GM21526 (cell line): ENCODE data around the gene GTSE1.
"Not testable (repeated sequence)": the region's sequence is repeated elsewhere in the genome, so short reads cannot be mapped to it uniquely, and the experiment has no call there.

Source experiments
- ATAC-seq: cut with Tn5 transposase; IDR thresholded peaks from one replicate; pipeline ENCODE4 v1.9.1; 2021; ENCODE audit warnings: moderate library complexity; ENCODE audit not compliant: unreplicated experiment, low FRiP score

The GTSE1 gene

DNA sequence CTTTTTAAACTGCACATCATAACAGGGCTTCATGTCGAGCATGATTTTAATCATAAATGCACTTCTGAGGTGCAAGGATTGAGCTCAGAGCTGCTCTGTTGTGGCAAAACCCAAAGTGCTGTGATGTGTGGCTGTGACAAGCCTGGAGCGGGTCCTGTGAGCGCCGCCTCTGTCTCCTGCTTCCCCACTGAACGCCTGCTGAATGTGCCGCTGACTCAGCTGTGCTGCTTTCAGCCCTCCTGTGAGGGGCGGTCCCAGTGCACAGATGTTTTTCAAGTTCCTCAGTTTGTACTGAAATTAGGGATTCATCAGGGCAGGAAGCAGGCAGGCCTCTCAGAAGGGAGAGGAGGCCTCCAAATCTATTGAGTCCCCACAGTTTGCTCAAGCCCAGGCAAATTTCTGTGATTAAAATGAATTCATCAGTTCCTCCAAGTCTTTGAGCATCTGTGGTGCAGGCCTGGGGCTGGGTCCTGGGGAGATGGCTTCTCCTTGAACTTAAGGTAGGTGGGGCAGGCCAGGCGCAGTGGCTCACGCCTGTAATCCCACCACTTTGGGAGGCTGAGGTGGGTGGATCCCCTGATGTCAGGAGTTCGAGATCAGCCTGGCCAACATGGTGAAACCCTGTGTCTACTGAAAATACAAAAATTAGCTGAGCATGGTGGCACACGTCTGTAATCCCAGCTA lies 3.0 kb upstream of the GTSE1 start:
- no peak for ATAC-seq

DNA sequence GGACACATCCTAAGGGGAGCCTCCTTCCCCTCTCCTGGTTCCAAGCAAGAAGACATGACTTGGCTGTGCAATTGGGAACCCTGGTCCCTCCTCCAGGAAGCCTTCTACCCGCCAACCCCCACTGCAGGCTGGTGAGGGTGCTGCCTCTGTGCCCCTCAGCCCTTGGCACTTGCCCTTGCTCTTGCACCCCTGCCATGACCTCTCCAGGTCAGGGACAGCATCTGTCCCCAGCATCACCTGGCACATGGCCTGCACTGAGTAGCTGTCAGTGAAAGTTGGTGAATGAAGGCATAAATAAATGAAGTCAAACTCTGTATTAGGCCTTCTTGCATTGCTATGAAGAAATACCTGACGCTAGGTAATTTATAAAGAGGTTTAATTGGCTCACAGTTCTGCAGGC lies 1.9 kb upstream of the GTSE1 start:
- no peak for ATAC-seq

DNA sequence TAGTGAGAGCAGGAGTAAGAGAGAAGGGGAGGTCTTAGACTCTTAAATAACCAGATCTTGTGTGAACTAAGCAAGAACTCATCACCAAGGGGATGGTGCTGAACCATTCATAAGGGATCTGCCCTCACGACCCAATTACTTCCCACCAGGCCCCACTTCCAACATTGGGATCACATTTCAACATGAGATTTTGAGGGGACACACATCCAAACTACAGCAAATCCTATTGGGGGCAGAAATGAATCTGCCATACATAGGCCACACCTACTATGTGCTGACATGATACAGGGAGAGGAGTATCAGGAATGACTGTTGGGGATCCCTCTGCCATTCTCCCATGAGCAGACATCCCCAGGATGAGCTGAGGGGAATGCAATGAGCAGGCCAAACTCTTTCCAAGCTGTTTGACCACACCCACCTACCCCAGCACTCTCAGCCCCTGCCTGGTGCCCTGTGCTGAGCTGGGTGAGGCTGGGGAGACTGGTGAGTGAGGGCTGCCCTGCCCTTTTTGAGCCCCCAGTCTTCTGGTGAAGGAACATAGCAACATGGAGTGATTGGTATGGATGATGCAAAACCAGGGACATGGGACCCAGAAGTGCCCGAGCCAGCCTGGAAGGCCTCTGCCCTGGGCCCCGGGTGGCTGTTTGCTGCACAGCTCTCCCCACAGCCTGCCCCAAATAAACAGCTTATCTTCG lies 1.2 kb upstream of the GTSE1 start:
- ATAC-seq, result no peak

DNA sequence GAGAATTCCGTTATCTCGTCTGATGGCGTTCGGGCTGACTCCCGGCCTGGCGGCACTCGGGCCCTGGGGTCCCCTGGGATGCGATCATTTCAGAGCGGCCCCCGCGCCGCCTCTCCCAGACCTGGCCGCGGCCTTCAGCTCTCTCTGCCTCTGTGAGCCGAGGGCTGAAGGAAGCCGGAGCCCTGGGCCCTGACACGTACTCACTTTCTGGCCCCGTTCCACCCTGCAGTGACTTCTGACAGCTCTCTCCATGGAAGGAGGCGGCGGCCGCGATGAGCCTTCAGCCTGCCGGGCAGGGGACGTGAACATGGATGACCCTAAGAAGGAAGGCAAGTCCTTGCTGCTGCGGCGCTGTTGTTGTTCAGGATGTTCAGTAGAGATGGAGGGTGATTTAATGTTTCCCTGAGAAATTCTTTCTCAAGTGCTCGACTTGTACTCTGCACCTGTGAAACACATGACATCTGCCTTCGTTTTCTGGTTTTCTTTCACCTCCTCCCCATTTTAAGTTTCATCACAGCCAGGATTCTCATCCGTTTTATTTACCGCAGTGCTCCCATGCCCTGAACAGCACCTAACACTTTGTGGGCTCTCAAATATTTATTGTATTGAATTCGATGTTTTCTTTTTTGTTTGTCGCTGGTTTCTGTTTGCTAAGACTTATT lies 612 bp downstream of the GTSE1 start:
- peak; percentile 10 for ATAC-seq

DNA sequence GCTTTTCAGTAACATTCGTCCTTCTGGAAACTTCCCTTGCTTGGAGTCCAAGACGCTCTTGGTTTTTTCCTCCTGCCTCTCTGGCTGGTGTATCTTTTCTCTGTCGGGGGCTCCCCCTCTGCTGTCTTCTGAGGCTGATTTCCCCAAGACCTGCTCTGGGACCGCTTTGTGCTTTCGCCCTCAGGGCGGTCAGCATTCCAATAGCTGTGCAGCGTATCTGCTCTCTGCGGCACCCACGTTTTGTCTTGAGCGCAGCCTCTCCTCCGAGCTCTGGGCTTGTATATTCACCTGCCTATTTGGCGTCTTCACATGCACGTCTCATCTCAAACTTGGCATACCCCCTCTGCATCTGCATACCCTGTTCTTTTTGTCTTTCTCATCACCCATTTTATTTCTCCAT lies 2.4 kb downstream of the GTSE1 start:
- no peak for ATAC-seq

DNA sequence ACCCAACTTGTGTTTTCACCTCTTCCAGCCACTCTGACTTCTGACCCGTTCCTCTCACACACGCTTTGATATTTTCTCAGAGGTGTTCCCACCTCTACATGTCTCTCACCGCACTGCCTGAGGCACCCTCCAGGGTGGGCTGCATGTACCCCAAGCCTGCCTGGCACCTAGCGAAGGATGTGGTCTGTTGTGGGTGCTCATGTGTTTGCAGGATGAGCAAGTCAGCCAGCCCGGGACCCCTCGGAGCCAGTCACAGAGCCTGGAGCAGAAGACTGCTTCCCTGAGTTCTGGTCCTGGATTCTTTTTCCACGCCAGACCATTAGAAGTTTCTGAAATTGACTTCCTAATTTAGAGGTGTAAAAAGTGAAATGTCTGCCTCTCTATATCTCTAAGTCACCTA lies 3.8 kb downstream of the GTSE1 start:
- ATAC-seq, result no peak

DNA sequence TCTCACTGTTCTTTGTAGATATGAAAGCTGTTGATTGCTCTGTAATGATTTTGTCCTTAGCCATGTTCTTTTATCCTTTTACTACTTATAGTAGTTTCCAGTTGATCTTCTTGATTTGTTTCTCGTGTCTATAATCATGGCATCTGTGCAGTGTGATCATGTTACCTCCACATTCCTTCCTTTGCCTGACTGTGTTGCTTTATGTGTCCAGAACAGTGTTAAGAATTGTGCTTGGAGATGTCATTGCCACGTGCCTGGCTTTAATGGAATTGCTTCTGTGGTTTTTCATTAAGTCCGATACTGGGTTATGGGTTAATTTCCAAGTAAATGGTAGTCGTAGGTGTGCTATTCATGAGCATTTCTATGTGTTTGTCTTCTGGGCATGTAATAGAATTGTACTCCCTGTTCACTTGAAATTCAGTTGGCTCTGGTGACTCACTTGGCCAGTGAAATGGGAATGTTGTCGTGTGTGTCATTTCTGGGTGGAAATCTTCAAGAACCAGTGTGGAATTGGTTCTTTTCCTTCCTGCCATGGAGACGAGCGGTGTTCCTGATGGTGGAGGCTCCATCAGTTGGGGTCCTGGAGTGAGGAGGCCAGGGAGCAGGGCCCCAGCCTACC lies 6.8 kb downstream of the GTSE1 start:
- no peak for ATAC-seq

DNA sequence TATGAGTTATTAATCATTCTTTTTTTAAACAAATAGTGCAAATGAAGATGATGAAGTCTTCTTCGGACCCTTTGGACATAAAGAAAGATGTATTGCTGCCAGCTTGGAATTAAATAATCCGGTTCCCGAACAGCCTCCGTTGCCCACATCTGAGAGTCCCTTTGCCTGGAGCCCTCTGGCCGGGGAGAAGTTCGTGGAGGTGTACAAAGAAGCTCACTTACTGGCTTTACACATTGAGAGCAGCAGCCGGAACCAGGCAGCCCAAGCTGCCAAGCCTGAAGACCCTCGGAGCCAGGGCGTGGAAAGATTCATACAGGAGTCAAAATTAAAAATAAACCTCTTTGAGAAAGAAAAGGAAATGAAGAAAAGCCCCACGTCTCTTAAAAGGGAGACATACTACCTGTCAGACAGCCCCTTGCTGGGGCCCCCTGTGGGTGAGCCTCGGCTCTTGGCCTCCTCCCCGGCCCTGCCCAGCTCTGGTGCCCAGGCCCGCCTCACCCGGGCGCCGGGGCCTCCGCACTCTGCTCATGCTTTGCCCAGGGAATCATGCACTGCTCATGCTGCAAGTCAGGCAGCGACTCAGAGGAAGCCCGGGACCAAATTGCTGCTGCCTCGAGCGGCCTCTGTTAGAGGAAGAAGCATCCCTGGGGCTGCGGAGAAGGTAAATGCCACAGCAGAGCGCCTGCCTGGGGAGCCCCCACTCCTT lies 11.8 kb downstream of the GTSE1 start:
- no peak for ATAC-seq

DNA sequence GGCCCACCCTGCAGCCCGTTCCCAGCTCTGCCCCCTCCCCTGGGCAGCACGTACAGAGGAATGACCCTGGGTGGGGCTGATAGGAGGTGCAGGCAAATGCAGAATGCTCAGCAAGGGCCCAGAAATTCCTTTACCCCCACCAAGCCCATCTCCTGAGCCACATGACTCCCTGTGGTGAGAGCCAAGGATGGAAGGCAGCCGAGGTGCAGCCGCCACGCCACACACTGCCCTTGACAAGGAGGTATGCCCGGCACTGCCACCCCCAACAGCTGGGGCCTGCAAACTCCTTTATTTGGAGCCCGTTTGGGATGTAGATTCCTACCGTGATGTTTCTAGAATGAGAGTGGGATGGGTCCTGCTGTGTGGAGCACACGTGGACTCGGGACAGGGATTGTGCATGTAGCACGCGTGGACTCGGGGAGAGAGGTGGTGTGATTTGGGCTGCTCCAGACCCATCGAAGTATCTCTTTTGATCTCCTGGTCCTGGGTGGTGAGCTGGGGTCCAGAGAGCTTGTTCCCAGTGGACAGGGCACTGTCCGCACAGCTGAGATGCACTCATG lies 12.9 kb downstream of the GTSE1 start:
- ATAC-seq, result no peak

DNA sequence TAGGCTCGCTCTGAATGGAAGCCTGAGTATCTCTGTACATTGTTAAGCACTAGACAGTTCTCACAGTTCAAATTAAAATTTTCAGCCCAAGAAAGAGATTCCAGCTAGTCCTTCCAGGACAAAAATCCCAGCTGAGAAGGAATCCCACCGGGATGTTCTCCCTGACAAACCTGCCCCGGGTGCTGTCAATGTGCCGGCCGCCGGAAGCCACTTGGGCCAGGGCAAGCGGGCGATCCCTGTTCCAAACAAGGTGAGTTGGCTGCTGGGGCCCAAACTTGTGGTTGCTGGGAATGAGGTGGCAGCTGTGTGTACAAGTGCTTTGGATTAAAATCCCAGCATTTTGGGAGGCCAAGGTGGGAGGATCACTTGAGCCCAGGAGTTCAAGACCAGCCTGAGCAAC lies 15.4 kb downstream of the GTSE1 start:
- ATAC-seq, result no peak

DNA sequence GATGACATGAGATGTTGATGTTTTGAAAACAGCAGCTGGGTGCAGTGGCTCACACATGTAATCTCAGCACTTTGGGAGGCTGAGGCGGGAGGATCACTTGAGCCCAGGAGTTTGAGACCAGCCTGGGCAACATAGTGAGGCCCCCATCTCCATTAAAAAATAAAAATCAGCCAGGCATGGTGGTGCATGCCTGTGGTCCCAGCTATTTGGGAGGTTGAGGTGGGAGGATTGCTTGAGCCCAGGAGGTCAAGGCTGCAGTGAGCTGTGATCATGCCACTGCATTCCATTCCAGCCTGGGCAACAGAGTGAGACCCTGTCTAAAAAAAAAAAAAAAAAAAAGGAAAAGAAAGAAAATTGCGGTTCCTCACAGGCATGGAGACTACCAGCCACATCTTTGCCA lies 16.2 kb downstream of the GTSE1 start:
- not testable (repeated sequence) for ATAC-seq

DNA sequence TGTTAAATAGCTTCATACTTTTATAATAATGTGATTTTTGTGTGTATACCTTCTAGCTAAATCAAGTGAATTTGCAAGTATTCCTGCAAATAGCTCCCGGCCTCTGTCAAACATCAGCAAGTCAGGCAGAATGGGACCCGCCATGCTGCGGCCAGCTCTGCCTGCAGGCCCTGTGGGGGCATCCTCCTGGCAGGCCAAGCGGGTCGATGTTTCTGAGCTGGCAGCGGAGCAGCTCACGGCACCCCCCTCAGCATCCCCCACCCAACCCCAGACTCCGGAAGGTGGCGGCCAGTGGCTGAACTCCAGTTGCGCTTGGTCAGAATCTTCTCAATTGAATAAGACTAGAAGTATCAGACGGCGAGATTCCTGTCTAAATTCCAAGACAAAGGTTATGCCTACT lies 19.3 kb downstream of the GTSE1 start:
- no peak for ATAC-seq

DNA sequence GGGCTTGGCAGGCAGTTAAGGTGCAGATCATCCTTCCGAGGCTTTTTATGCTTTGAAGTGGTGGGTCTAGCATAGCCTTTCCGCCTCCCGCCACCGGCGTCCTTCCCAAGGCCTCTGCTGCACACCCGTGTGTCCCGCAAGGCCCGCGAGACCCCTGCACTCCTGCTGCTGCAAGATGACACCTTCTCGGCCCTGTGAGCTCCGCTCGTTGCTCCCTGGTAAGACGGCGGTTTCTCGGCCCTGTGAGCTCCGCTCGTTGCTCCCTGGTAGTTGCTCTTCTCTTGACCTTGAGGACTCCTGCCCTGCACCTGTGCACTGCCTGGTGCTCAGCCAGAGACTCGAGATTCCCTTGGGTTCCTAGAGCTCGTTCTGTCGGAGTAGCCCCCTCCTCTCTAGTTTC lies 21.0 kb downstream of the GTSE1 start:
- ATAC-seq, result no peak

DNA sequence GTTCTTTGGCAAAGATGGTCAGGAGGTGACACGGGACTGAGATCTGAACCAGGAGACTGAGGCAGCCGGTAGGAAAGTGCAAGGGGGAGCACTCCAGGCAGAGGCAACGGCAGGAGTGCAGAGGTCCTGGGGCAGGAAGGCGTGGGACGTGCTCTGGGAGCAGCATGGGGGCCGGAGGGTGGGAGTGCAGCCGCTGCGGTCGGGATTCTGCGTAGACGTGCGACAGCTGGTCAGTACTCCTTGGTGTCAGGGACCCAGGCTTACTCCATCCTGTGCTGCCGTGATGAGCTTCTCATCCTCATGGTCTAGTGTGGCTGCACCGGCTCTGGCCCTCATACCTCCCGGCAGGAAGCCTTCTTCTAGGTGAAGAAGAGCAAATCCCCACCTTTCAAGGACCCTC lies 21.9 kb downstream of the GTSE1 start:
- ATAC-seq, result no peak

DNA sequence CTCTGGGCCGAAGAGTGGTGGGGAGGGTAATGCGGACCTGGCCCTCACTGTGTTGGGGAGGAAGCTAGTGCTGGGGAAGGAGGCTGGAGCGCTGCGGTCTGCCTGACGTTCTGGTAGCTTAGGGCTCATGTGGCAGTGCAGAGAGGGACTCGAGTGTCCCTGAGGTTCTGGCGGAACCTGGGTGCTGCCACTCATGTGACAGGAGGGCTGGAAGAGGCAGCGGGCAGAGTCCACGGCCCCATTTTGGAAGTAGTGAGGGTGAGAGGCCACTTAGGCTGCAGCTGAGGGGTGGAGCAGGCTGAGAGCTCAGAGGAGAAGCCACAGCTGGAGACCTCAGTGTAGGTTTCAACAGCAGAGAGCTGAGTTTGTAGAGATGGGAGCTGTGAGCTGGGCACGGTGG lies 22.6 kb downstream of the GTSE1 start:
- ATAC-seq, result no peak

DNA sequence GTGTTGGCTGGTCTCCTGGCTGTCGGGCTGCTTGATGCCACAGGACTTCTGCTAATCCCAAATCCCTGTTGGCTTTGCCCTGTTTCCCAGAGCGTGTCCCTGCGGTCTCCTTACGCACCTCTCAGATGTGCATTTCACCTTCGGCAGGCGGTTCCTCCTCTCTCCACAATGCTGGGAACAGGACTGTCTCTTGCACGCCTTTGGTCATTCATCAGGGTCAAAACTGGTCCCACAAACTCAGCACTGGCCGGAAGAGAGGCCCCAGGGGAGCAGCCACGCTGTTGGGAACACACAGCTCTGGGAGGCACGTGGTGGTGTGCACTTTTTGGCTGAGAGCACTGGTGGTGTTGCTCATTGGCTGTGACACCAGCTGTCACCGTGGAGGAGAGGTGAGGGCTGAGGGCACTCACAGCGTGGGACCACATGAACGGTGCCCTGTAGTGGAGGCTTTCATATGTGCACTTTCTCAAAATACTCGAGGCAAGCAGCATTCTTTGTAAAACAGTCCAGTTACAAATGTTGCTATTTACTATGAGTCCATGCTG lies 23.6 kb downstream of the GTSE1 start:
- ATAC-seq, result no peak

DNA sequence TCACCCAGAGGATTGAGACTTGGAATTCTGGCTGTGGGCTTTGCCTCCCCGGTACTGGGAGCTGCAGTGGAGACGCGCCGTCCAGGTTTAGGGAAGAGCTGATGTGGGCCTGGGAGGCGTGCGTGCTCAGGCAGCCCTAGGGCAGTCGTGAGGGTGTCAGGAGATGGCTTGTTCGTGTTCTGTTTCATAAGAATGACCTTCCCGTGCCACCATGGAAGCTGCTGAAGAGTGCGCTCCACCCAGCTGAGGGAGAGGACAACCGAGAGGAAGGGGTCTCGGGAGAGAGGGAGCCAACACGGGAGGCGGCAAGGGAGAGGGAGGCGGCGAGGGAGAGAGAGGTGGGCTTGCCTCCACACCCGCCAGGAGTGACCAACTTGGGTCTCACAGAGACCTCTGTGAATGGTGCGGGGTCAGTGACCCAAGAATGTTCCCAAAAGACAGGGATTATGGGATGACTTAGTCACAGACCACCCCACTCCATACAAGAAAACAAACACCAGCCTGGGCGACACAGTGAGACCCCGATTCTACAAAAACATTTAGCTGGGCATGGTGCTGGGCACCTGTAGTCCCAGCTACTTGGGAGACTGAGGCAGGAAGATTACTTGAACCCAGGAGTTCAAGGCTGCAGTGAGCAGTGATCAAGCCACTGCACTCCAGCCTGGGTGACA lies 24.2 kb downstream of the GTSE1 start:
- no peak for ATAC-seq

DNA sequence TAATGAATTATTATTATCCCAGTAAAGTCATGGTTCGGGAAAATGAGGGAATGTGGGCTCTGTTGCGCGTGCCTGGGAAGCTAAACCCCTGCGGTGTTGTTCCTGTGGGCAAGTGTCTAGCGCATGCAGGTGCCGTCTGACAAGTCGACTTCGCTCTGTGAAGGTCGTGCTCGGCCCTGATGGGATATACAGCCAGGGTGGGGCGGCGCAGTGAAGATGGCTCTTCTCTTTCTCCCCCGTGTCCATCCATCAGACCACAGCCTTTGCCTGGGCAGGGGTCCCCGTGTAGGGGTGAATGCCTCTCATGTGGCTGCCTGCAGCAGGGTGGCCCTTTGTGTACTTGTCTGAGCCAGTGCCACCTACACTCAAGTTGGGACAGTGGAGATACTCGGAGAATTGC lies 26.0 kb downstream of the GTSE1 start:
- no peak for ATAC-seq

DNA sequence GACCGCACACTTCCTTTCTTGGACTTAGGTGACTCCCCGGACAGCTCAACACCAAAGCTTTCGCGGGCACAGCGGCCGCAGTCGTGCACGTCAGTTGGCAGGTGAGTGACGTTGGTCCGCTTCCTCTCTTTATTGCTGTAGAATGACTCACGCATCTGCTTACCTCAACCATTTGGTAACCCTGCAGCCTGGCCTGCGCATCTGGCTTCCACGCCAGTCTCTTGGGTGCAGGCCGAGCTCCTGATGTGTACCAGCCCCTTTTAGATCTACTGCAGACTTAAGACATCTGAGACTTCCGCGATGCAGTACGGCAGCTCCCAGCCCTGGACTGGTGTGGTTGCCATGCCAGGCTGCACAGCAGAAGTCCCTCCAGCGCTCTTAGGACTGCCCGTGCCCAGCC lies 26.5 kb downstream of the GTSE1 start:
- ATAC-seq, result no peak
